ENCODE measurements around the gene LSM7.
A peak's percentile ranks its signal among the peaks of the same experiment; 100 is the strongest.

LSM7 gene

GRCh38 chr19:2274931-2275535 is 53.4 kb downstream of the LSM7 start:
- DNase-seq, result peak; percentile 73

GRCh38 chr19:2274185-2274711 is 54.1 kb downstream of the LSM7 start:
- DNase-seq, result no peak

- peak; percentile 80 for DNase-seq
Observed at GRCh38 chr19:2273356-2274184, 54.8 kb downstream of the LSM7 start.
